Astrocyte of the spinal cord (primary cell): ENCODE measurements around the gene APOA1.

Source experiments
- DNase-seq: peaks from one replicate; pipeline ENCODE4 v3.0.0; 2011; ENCODE audit warnings: low read depth, low spot score
- H3K4me3 ChIP-seq: 2 replicates; pipeline ENCODE4 v1.5.1; 2011; ENCODE audit warnings: low read depth, mild to moderate bottlenecking, low read length, moderate library complexity
- CTCF ChIP-seq: IDR thresholded peaks from 2 replicates; pipeline ENCODE4 v1.5.1; 2012; ENCODE audit warnings: low read depth, mild to moderate bottlenecking, low read length, inconsistent platforms
- in situ Hi-C: cut with HindIII; loops from 2 replicates; pipeline ENCODE4 v1.10.0; 2017; ENCODE audit warnings: low sequenced_read_pairs

Gene APOA1

GRCh38 chr11:116828632-116829524 is 8.5 kb downstream of the APOA1 start:
- H3K4me3 ChIP-seq, result no peak overlapping the region
- TF ChIP-seq CTCF, result no peak
- in situ Hi-C loops, result no loop called here
- no peak for DNase-seq

- in situ Hi-C loops, result no loop called here
- TF ChIP-seq CTCF, result no peak
- DNase-seq, result no peak
- H3K4me3 ChIP-seq, result no peak overlapping the region
Measured at GRCh38 chr11:116827461-116827860, 10.0 kb downstream of the APOA1 start.

GRCh38 chr11:116826751-116827431 is 10.5 kb downstream of the APOA1 start:
- TF ChIP-seq CTCF, result no peak
- no peak overlapping the region for H3K4me3 ChIP-seq
- in situ Hi-C loops, result no loop called here
- no peak for DNase-seq

DNA sequence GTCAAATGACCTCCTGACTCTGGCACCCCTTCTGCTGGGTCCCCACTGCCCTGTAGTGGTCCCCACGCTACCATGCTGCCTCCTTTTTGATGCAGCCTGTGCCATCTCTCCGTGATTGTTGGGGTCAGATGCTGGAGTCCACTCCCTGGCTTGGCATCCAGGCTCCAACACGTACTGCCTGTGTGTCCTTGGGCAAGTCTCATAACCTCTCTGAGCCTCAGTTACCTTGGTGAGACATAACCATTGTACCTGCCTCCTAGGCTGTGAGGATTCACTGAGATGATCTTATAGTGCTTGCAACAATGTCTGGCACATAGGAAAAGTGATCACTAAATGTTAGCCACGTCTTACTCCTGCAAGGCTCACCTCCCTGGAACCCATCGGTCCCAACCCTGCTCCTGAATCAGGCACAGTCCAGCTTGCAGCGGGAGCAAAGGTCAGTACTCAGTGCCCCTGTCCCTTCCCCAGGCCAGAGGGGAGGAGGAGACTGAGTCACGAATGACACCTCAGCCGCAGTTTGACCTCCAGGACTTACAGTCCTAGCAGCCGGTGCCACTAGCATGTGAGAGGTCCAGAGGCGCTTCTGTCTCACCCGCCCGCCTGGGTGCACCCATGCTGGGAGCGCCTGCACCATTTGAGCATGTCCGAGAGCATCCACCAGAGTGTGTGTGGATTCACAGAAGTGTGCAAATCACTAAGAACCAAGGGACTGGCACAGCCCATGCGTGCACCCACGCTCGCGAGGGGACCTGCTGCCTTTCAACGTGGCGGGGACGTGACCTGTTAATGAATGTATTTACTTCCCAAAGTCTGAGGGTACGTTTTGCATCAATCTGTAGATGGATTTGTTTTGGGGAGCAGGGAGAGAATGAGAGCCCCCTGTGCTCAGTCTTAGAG is 11.3 kb downstream of the APOA1 start:
- TF ChIP-seq CTCF, result no peak
- in situ Hi-C loops, result no loop called here
- H3K4me3 ChIP-seq, result no peak overlapping the region
- DNase-seq, result no peak

DNA sequence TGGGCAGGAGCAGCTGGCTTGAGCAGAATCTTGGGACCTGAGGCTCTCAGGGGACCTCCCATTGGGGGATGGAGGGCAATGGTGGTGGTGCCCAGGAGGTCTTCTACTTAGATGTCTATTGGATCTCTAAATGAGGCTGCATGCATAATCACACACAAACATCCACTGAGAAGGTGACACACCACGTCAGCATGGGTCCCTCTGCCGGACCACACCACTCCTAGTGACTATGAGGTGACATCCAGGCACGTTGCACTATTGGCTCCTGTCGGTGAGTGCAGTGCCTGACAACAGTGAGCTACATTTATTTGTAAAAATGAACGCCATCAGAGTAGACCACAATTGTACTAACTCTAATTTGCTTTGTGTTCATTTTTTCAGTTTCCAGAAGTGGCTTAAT is 12.0 kb downstream of the APOA1 start:
- in situ Hi-C loops, result no loop called here
- H3K4me3 ChIP-seq, result no peak overlapping the region
- no peak for DNase-seq
- no peak for TF ChIP-seq CTCF

DNA sequence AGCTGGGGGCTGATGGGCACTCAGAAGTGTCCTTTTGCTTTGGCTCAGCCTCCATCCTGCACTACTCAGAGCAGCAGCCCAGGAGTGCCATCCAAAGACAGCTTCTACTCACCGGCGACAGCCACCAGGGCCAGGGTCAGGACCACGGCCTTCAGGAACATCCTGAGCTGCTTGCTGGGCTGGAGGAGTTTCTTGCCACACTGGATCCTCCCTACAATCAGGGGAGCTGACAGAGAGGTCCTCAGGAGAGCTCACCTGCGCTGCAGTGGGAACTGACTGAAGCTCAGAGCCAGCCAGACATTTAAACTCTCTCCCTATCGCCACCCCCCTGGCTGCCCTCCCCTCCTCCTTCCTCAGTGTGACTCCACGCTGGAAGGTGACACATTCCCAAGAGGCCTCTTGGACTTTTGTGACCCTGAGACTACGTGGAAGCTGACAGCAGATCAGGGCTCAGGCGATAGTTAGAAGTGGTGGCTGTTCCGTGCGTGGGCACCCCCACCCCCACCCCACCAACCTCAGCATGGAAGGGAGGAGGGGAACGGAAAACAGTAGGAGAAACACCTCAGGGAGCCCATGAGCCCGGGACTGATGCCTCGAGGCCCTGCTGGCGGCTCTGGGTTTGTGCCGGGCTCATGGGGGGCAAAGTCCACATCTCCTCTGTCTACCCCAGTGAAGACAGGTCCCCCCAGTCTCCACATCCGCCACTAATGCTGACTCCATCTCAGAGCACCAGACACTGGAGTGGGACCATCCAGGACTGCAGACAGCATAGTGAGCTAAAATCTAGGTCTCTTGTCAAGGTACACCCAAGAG is 14.2 kb downstream of the APOA1 start, which contains the start of gene APOA4:
TSS of gene APOA4 (minus strand) at position 274 of the 813 bp plus-strand sequence. CDS start at position 161, 113 bp downstream.
- in situ Hi-C loops, result no loop called here
- TF ChIP-seq CTCF, result no peak
- H3K4me3 ChIP-seq, result no peak within 1 kb of the TSS
- no peak for DNase-seq
